LHCN-M2 (cell line): ENCODE measurements around the gene WDFY4. TPM values are rescaled to one million over a fixed set of nuclear protein-coding genes. Genes with fewer than 3 reads are reported as not detected.

ENCODE experiments used
- DNase-seq: peaks from one replicate; pipeline ENCODE4 v3.0.0-alpha.2; 2012; ENCODE audit warnings: low read depth
- total RNA-seq: library from RNA; depleted of rRNA; stranded (reverse); fragments of >200 nt; gene quantifications from 2 replicates; pipeline ENCODE4 v1.2.3, GENCODE V29; 2014; rRNA removed

The WDFY4 gene
- total RNA-seq, 1 experiment from 2014 or later, result not detected

DNA sequence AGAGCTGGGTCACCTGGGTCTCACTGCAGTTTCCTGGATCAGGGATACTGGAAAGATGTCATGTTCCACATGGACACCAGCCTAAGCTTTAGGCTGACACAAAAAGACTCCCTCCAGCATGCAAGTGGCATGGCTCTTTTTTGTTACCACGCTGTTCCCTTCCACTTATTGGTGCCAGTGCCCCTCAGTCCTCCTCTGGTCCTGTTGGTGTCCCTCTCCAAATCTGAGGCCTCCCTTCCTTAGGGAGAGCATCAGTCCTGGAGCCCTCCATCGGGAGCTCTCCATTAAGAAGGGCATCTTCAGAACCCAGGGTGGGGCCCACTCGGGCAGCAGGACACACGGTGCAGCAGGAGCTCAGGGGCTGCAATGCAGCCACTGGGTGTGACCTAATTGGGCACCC lies 331.0 kb downstream of the WDFY4 start:
- DNase-seq, result no peak

DNA sequence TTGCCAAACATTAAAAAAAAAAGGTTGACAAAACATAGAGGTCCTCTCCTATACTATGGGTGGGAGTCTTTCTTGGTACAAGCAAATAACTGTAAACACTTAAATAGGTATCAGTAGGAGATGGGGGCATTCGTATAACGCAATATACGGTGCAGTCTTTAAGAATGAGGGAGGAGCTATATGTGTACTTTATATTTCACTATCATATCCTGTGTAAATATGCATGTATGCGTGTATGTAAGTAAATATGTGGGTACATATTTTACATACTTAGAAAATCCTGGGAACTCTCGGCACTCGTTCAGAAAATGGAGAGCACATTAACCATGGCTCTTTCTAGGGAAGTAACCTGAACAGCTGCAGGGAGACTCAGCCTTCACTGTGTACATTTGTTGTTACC lies 337.0 kb downstream of the WDFY4 start:
- no peak for DNase-seq

DNA sequence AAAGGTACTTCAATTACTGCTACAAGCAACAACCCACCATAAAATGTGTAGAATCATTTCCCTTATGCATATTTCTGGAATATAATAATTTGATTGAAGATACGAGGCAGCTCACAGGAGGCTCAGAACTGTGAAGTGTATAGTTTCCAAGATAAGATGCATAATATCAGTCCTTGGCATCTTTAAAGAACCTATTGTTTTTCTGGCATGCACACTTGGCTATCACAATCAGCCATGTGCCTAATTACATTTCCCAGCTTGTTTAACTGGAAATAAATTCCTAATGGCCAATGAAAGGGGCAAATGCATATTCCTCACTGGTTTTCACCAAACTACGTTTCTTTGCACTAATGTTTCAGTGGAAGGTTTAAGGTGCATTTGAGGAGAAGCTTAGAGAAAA lies 338.4 kb downstream of the WDFY4 start:
- no peak for DNase-seq

DNA sequence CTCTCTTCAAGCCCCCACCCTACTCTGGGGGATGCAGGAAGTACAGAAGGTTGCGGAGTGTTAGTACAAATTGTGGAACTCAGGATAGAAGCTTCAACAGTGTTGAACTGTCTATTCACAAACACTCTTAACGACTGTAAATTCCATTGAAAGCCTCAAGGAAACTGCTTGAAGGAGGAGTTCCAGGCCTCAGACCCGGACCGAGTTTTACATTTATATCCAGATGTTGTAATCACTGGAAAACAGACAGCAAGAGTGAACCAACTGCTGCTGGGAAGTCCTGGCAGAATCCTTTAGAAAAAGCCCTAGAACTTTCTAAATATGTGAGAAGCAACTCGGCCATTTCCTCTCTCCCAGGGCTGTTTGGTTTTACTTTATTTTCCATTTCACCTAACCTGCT lies 339.1 kb downstream of the WDFY4 start:
- no peak for DNase-seq

DNA sequence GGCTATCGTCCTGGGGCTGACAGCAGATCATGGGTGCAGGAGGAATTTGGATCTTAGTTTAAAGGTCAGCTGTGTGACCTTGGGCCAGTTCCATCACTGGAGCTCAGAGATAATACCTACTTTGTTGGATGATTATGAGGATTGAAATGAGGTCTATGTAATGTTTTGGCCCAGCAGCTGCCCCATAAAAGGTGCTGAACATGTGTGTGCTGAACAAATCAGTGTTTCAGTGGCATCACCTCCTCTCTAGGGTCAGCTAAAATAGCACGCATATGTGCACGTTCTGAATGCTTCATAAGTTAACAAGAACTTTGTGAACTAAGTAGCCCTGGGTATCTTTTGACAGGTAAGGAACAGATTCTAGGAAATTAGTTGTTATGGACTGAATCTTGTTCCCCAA lies 339.8 kb downstream of the WDFY4 start:
- DNase-seq, result no peak

DNA sequence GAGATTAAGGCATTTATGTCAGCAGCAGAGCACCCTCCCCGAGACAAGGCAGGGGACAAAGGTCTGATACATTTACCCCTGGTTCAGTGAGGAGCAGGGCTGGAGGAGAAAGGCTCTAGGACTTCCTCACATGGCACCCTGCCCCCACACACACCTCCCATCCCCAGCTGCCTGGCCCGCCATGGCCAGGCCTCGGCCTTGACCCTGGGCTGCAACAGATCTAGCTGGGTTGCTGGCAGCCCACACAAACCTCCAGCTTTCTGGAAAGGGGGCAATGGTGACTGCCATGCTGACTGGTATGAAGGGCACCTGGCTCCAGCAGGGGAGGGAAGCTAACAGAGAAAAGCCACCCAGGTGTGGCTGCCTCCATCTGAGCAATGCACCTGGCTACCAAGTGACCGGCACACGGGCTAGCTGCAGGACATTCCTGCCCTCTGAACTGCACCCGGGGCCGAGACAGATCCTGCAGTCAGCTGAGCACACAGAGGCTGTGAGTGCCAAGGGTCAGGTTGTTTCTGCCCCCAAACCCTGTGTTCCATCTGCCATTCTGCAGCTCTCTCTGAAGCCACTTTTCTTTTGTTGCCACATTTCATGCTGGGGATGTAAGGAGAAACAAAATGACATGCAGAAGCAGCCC lies 340.8 kb downstream of the WDFY4 start:
- DNase-seq, result no peak

DNA sequence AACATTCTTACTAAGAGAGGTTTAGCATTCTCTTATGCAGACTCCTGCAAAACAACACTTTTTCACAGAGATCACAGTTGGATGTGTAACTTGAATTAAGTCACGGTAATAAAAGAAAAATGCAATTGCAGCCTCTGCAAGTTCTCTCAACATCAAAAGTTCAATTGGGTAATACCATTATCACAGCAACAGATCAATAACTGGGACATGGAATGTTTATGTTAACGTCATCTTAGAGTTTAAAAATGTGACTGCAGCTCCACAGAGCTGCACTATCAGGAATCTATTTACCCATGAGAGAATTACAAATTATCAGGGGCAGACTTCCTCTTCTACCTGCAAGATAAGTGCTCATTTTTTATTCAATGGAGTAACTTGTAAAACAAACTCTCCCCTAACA lies 344.0 kb downstream of the WDFY4 start:
- no peak for DNase-seq

DNA sequence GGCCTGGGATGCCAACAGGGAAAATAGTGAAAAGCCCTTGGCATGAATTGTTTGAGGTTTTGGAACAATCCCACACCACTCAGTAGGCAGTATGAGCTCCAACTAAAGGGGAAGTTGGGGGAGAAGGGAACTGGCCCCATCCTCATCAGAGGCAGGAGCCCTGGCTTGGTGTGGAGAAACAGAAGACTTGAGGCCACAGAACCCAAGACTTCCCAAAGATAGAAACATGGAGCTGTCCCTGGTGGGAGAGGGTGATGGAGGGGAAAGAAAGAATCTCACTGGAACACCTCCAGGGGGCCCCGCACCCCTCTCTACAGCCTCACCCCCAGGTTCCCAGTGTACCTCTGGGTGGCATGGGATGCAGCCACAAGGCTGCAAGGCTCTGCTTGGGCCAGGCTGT lies 345.0 kb downstream of the WDFY4 start:
- no peak for DNase-seq

Other genes starting within 250 kb of the WDFY4 start
- 255 and 312 TPM in 2 replicates for gene ARHGAP22, start 79.8 kb upstream of the WDFY4 start, total RNA-seq